Endothelial cell of umbilical vein (primary cell): ENCODE data around the gene PKD1L1. TPM values are rescaled to one million over a fixed set of nuclear protein-coding genes. Genes with fewer than 3 reads are reported as not detected.

ENCODE experiments used
- BruUV-seq: library from RNA; stranded (reverse); fragments of 400-500 nt; replicated peaks from 2 replicates; lab custom pipeline; 2021; lab: Mats Ljungman, UMichigan
- CTCF ChIA-PET: fragments of 300-600, 350-600 bp; sonication (Branson Sonifier 250); formaldehyde crosslinking; loops from one replicate; lab custom pipeline; 2021; ENCODE audit warnings: antibody characterized with exemption, inconsistent platforms; lab: Charles Lee
- POLR2A ChIA-PET: fragments of 300-600, 350-600 bp; sonication (Branson Sonifier 250); formaldehyde crosslinking; loops from one replicate; lab custom pipeline; 2021; ENCODE audit warnings: antibody characterized with exemption, inconsistent platforms; lab: Charles Lee
- DNase-seq: peaks from one replicate; pipeline ENCODE4 v3.0.0-alpha.2; 2011; ENCODE audit warnings: low read depth, low spot score
- FAIRE-seq: peaks from 2 replicates; lab custom pipeline; 2011; peaks lifted over from hg19 to GRCh38; lab: Jason Lieb, UNC
- H2AFZ ChIP-seq: 2 replicates; pipeline ENCODE4 v1.6.0; 2012; ENCODE audit warnings: low read depth, low read length, control low read depth, inconsistent platforms
- H3K27ac ChIP-seq: 2 replicates; pipeline ENCODE4 v1.5.1; 2011; ENCODE audit warnings: low read depth, mild to moderate bottlenecking, control low read depth, low read length, moderate library complexity; ENCODE audit not compliant: insufficient read depth
- H3K27me3 ChIP-seq, 2 experiments: 2 replicates each; pipeline versions ENCODE4 v1.6.0 to v1.6.1; 2011; ENCODE audit warnings: low read length in 2 of 2, mixed read lengths in 1 of 2; ENCODE audit not compliant: control insufficient read depth in 2 of 2, insufficient read depth in 2 of 2
- H3K36me3 ChIP-seq, 2 experiments: 2 replicates in 1 of 2; 3 replicates in 1 of 2; pipeline ENCODE4 v1.5.1; 2011; ENCODE audit warnings: low read length in 2 of 2, mild to moderate bottlenecking in 1 of 2, moderate library complexity in 1 of 2; ENCODE audit not compliant: control insufficient read depth in 2 of 2, insufficient read depth in 2 of 2; ENCODE audit errors: extremely low read depth in 1 of 2
- H3K4me1 ChIP-seq: 3 replicates; pipeline ENCODE4 v1.5.1; 2011; ENCODE audit warnings: mild to moderate bottlenecking, low read length; ENCODE audit not compliant: control insufficient read depth, insufficient read depth; ENCODE audit errors: extremely low read depth
- H3K4me2 ChIP-seq: 2 replicates; pipeline ENCODE4 v1.6.1; 2011; ENCODE audit warnings: low read length, control low read depth, mixed read lengths; ENCODE audit not compliant: insufficient read depth
- H3K4me3 ChIP-seq, 3 experiments: fragments of 200-600 bp in 1 of 3; sonication (generic), shearing (Covaris generic) in 1 of 3; replicated peaks in 1 of 3; 2 replicates each; pipeline ENCODE4 v1.5.1; 2011 to 2016; ENCODE audit warnings: control low read depth in 3 of 3, low read length in 3 of 3, mild to moderate bottlenecking in 2 of 3, inconsistent platforms in 1 of 3, low read depth in 1 of 3, moderate library complexity in 1 of 3; ENCODE audit not compliant: insufficient read depth in 1 of 3
- H3K79me2 ChIP-seq: 2 replicates; pipeline ENCODE4 v1.6.0; 2012; ENCODE audit warnings: low read length, inconsistent platforms; ENCODE audit not compliant: control insufficient read depth, insufficient read depth
- H3K9ac ChIP-seq: replicated peaks from 2 replicates; pipeline ENCODE3; 2011; ENCODE audit warnings: low read length, control low read depth; ENCODE audit not compliant: insufficient read depth; ENCODE audit errors: extremely low read depth
- H3K9me1 ChIP-seq: replicated peaks from 3 replicates; pipeline ENCODE4 v1.6.0; 2011; ENCODE audit warnings: mild to moderate bottlenecking, low read length; ENCODE audit not compliant: control insufficient read depth, insufficient read depth; ENCODE audit errors: extremely low read depth
- H3K9me3 ChIP-seq: replicated peaks from 2 replicates; pipeline ENCODE4 v1.5.1; 2012; ENCODE audit warnings: low read length, inconsistent platforms; ENCODE audit not compliant: control insufficient read depth, insufficient read depth
- H4K20me1 ChIP-seq: replicated peaks from 2 replicates; pipeline ENCODE3; 2011; ENCODE audit warnings: mild to moderate bottlenecking, low read length; ENCODE audit not compliant: control insufficient read depth, insufficient read depth; ENCODE audit errors: extremely low read depth
- EZH2 ChIP-seq: IDR thresholded peaks from 2 replicates; pipeline ENCODE4 v1.6.1; 2012; ENCODE audit warnings: borderline replicate concordance, low read depth, mild to moderate bottlenecking, moderate library complexity, low read length, inconsistent platforms; ENCODE audit not compliant: severe bottlenecking
- FOS ChIP-seq: IDR thresholded peaks from 2 replicates; pipeline ENCODE4 v1.6.1; 2011; ENCODE audit warnings: mild to moderate bottlenecking, low read length, moderate library complexity, borderline replicate concordance; ENCODE audit not compliant: insufficient read depth
- GATA2 ChIP-seq: IDR thresholded peaks from 2 replicates; pipeline ENCODE4 v1.7.0; 2011; ENCODE audit warnings: low read depth, mild to moderate bottlenecking, moderate library complexity, mixed read lengths, low read length; ENCODE audit not compliant: insufficient read length, insufficient read depth
- JUN ChIP-seq: IDR thresholded peaks from 2 replicates; pipeline ENCODE4 v1.6.1; 2011; ENCODE audit warnings: borderline replicate concordance, low read depth; ENCODE audit not compliant: insufficient read length, insufficient read depth
- MYC ChIP-seq: IDR thresholded peaks from one replicate; pipeline ENCODE4 v1.6.1; 2011; ENCODE audit warnings: mild to moderate bottlenecking, low read depth, low read length
- POLR2A ChIP-seq: IDR thresholded peaks from 2 replicates; pipeline ENCODE4 v1.6.1; 2012; ENCODE audit warnings: low read depth, mild to moderate bottlenecking, control low read depth, low read length
- POLR2AphosphoS5 ChIP-seq: IDR thresholded peaks from 2 replicates; pipeline ENCODE4 v1.6.1; 2012; ENCODE audit warnings: low read depth, mild to moderate bottlenecking, control low read depth, low read length, moderate library complexity; ENCODE audit not compliant: insufficient read depth
- dilution Hi-C: fragments of 300-500 bp; cut with MboI; formaldehyde crosslinking; loops from one replicate; pipeline ENCODE4 v1.15.0; 2019; ENCODE audit warnings: low sequenced_read_pairs; ENCODE audit not compliant: extremely low pct_ligation_motif_present
- intact Hi-C: fragments of 100-400 bp; cut with micrococcal nuclease; formaldehyde crosslinking; loops from one replicate; pipeline ENCODE4 v1.10.0; 2022
- polyA plus RNA-seq, 4 experiments: library from polyadenylated mRNA; depleted of rRNA in 3 of 4; stranded (reverse) in 3 of 4; unstranded in 1 of 4; fragments of >200 nt; gene quantifications; 2 replicates each; pipeline versions ENCODE4 v1.2.1 to v1.2.3, GENCODE V29; 2011 to 2012; ENCODE audit warnings: missing spikeins in 1 of 4
- total RNA-seq: library from RNA; stranded (reverse); gene quantifications from 2 replicates; pipeline ENCODE4 v1.2.3, GENCODE V29; 2021
- TF ChIP-seq, protein P1 (sequence below): IDR thresholded peaks from 2 replicates; pipeline ENCODE4 v1.6.1; 2011; ENCODE audit not compliant: insufficient read depth, insufficient read length
- TF ChIP-seq, protein P2 (sequence below), 2 donors: IDR thresholded peaks; 1 replicate in 1 of 2; 2 replicates in 1 of 2; pipeline ENCODE4 v1.5.1; 2011; ENCODE audit warnings: low read length in 2 of 2, mild to moderate bottlenecking in 2 of 2, moderate library complexity in 2 of 2, control low read depth in 1 of 2, inconsistent platforms in 1 of 2, low read depth in 1 of 2; ENCODE audit not compliant: insufficient read depth in 1 of 2; ENCODE audit errors: extremely low read depth in 1 of 2

Gene PKD1L1
- total and polyA plus RNA-seq, 2 donors (not counting 3 experiments of a cell fraction or from before 2014, with no cell fraction given) = 4.1 to 5.9 TPM

DNA sequence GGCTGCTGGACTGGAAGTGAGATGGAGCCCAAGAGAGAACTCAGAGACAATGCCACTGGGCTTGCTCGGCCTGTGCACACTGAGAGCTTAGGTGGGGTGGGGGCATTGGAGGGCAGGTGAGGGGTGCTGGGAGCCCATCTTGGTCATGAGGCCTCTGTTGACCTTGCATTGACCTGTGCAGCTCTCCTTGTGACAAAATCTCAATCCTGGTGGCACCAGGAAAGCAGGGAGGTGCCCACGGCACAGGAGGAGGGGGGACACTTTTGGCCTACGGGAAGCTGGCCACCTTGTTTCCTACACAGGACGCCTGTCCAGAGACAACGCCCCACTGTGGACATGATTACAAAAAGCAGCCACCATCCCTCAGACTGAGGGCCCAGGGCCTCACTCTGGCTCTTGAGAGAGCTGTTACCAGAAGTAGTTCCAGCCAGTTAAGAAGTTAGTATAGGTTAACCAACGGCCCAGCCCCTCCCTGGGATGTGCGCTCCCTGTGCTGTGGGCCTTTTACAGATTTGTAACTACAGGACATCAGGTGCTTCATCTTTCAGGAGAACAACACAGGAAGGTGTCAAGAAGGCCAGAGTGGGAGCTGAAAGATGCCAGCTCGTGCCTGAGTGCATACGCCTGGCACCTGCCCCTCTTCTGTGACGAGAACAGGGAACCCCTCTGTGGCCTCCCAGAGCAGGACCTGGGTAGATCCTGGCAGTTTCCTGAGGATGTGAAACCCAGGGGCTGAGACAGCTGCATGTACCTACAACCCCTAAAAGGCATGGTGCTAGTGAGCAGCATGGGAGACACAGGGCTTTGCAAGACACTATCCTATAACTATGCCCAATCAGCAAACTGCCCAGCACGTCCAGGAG is 10.3 kb downstream of the PKD1L1 start:
- Histone ChIP-seq H3K4me3 (no peak overlapping the region), H4K20me1 (no peaks in the 10 kb centered on the region), H3K4me2 (no peak overlapping the region), H3K9me3 (no peaks in the 10 kb centered on the region), H2AFZ (no peak overlapping the region), H3K4me1 (peaks cover 25% of the 10 kb centered on the region), H3K27me3 (no peaks in the 10 kb centered on the region), H3K9me1 (no peaks in the 10 kb centered on the region), H3K27ac (no peak overlapping the region), H3K36me3 (no peaks in the 10 kb centered on the region), H3K79me2 (no peaks in the 10 kb centered on the region), H3K9ac (no peak overlapping the region)
- CTCF ChIA-PET = interaction anchor here (0.6 to 5.4 kb wide), 4 partner anchors 9 to 672 kb away, joined by 3 to 51 read pairs (median 4); no protein-coding TSS in a partner anchor
- intact Hi-C loops (no loop called here), dilution Hi-C loops (no loop called here)
- DNase-seq = no peak
- FAIRE-seq = no peak
- TF ChIP-seq, protein P1, sequence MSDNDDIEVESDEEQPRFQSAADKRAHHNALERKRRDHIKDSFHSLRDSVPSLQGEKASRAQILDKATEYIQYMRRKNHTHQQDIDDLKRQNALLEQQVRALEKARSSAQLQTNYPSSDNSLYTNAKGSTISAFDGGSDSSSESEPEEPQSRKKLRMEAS = no peak
- TF ChIP-seq JUN (no peak), POLR2A (no peak), GATA2 (no peak), FOS (no peak), POLR2AphosphoS5 (no peak), MYC (no peak), EZH2 (no peak)
- TF ChIP-seq, protein P2, sequence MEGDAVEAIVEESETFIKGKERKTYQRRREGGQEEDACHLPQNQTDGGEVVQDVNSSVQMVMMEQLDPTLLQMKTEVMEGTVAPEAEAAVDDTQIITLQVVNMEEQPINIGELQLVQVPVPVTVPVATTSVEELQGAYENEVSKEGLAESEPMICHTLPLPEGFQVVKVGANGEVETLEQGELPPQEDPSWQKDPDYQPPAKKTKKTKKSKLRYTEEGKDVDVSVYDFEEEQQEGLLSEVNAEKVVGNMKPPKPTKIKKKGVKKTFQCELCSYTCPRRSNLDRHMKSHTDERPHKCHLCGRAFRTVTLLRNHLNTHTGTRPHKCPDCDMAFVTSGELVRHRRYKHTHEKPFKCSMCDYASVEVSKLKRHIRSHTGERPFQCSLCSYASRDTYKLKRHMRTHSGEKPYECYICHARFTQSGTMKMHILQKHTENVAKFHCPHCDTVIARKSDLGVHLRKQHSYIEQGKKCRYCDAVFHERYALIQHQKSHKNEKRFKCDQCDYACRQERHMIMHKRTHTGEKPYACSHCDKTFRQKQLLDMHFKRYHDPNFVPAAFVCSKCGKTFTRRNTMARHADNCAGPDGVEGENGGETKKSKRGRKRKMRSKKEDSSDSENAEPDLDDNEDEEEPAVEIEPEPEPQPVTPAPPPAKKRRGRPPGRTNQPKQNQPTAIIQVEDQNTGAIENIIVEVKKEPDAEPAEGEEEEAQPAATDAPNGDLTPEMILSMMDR (IDR thresholded peaks at IDR 0.05; ENCODE audit: extremely low read depth in 1 of 2, insufficient read depth in 1 of 2, low read depth in 1 of 2, low read length in 2 of 2) = no peak
- no TSS peak for BruUV-seq
- POLR2A ChIA-PET = no interaction called here
